ENCODE data around the gene JAG1.

DNA sequence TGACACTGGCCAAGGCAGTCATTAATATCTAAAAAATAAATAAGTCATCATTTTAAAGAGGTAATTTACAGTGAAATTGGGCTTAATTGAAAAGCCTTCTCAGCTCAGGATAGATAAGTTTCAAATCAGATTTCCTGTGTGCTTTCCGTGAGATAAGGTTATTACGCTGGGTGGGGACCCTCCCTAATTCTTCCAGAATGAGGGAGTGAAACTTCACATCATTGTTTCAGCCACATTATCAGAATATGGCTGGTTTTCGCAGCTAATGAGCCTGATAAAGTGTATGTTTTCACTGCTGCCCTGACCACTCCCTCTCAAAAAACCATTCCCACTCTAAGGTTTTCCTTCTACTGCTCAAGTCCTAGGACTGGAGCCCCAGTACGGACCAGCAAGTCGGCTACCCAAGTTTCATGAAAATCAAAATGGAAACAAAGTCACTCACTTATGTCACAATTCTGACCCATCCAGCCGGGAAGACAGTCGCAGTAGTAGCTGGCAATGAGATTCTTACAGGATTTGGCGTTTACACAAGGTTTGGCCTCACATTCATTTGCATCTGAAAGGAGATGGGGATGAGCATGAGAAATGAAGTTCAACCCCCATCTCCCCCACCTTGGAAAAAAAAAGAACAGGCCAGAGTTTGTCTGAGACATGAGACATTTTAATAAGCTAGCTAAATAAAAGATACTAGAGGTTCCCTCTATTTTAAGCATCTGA lies 24.6 kb downstream of the JAG1 start:
- no peak for TF ChIP-seq CTCF (conservative IDR thresholded peaks at IDR 0.05)
- no peak for TF ChIP-seq ZFX (IDR thresholded peaks at IDR 0.05)

Data from C4-2B (cell line).